GM21786 (cell line): ENCODE results near the gene NEMP2.
"Not testable (repeated sequence)": the region's sequence is repeated elsewhere in the genome, so short reads cannot be mapped to it uniquely, and the experiment has no call there.

ENCODE experiments used
- ATAC-seq: cut with Tn5 transposase; IDR thresholded peaks from one replicate; pipeline ENCODE4 v1.9.1; 2021; ENCODE audit not compliant: unreplicated experiment

Gene NEMP2

DNA sequence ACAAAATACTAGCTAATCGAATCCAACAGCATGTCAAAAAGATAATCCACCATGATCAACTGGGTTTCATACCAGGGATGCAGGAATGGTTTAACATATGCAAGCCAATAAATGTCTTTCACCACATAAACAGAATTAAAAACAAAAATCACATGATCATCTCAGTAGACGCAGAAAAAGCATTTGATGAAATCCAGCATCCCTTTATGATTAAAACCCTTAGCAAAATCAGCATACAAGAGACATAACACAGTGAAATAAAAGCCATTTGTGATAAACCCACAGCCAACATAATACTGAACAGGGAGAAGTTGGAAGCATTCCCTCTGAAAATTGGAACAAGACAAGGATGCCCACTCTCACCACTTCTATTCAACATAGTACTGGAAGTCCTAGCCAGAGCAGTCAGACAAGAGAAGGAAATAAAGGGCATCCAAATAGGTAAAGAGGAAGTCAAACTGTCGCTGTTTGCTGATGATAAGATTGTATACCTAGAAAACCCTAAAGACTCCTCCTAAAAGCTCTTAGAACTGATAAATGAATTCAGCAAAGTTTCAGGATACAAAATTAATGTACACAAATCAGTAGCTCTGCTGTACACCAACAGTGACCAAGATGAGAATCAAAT lies 39.8 kb downstream of the NEMP2 start:
- ATAC-seq, result not testable (repeated sequence)

DNA sequence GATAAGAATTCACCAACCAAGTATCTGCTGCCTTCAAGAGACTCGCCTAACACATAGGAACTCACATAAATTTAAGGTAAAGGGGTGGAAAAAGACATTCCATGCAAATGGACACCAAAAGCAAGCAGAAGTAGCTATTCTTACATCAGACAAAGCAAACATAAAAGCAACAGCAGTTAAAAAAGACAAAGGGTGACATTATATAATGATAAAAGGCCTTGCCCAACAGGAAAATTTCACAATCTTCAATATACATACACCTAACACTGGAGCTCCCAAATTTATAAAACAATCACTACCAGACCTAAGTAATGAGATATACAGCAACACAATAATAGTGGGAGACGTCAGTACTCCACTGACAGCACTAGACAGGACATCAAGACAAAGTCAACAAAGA lies 41.4 kb downstream of the NEMP2 start:
- ATAC-seq, result no peak

DNA sequence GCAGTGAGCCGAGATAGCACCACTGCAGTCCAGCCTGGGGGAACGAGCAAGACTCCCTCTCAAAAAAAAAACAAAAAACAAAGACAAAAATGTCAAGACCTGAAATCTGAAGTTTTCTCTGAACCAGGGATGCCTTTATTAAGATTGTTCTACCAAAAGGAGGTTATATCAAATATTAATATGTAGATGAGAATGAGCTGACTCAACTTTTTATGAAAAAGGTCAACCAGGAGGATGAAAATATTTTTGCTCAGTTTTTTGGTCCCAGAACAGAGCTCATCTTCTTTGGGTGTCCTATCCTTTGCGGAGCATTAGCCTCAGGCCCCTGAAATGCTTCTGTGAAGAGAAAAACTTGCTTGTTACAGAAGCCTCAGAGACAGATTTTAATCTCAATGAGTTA lies 44.0 kb downstream of the NEMP2 start:
- no peak for ATAC-seq

DNA sequence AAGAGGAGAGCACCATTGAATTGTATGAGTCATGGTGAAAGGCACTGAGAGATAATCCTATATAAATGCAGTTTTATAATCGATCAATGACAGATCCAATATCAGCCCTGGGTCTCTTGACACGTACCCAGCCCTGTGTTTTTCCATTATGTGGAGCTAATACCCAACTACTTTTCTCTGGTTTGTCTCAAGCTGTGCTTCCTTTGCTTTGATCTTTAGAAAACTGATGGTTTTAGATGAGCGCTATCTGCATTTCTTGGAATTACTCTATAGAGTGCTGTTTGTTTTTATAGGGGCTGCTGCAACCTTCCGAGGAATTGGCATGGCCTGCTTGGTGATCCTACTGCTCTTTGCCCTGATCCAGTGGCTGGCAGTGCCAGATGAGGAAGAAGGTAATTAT lies 45.0 kb downstream of the NEMP2 start:
- ATAC-seq, result no peak

DNA sequence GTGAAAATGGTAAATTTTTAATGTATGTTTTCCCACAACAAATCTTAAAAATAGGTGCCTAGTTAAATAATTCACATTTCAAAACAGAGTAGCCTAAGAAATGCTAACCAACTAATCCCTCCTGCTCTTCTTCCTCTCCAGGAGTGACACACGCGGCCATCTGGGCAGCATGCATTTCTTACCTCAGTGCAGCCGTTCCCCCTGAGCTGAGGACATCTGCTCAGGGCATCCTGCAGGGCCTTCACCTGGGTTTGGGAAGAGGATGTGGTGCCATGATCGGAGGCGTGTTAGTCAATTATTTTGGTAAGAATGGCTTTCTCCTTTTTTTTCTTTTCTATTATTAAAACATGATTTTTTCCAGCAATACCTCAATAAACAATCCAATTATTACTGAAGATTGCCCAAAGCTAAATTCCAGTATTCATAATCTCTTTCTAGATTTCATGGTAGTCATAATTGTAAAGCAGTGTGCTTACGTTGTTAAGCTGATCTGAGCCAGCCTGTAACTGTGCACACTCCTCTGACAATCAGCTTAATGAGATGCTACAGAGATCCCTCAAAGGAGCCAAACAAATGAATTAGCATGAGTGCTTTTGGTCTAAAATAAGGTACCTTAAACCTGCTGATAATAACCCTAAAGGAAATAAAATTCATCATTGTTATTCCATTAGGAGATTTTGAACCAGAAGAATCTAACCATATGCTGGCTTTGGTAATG lies 45.8 kb downstream of the NEMP2 start:
- ATAC-seq, result no peak

DNA sequence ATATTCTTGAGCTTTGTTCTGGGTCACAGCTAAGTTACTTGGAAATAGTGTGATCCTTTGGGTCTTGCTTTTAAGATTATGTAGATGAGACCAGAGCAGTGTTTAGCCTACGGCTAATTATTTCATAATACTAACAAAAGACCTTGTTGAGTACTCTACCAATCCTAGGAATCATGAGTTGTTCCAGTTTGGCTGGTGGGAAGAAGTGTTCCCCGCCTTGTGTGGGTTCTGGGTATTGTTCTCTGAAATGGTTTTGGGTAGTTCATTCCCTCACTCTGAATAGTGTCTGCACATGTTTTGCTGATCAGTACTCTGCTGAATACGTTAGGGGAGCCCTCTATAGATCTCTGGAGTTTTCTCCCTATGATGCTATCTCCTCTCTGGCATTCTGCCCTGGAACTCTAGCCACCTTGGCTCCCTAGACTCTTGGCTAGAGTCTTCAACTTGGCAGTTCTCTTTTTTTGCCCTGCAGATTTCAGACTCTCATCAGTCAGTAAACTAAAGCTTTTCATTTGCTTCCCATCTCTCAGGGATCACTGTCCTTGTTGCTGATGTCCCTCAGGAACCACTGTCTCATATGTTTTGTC lies 48.4 kb downstream of the NEMP2 start:
- no peak for ATAC-seq

DNA sequence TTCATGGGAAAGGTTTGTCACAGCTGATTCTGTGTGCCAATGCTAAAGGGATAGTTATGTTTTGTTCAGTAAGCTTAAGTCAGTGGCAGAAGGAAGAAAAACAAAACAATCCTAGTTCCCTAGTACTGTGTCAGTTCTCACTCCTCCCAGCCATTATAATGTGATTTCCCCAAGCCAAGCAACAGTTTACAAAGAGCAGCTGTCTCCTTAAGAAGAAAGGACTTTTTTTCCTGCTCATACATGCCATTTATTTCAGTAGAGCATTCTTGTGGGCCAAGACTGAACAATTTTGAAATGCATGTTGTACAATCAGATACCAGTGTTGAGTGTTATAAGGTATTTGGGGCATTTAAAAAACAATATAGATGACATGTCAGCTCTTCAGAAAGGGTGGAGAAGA lies 52.1 kb downstream of the NEMP2 start:
- no peak for ATAC-seq

DNA sequence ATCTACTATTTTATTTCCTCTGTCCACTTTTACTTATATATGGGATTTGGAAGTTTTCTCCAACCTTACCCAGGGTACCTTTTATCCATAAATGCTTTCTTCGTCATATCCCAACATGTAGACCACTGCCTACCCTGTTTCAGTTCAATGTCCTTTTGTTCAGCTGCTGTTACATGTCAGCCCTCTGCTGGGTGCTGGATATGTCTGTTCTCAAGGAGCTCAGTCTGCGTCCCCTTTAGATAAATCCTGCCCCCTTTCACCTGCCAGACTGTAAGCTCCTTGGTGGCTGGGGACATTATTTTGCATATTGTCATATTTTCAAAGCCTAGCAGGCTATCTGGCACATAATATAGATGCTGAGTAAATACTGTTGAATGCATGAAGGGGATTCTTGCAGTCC lies 53.2 kb downstream of the NEMP2 start:
- no peak for ATAC-seq

DNA sequence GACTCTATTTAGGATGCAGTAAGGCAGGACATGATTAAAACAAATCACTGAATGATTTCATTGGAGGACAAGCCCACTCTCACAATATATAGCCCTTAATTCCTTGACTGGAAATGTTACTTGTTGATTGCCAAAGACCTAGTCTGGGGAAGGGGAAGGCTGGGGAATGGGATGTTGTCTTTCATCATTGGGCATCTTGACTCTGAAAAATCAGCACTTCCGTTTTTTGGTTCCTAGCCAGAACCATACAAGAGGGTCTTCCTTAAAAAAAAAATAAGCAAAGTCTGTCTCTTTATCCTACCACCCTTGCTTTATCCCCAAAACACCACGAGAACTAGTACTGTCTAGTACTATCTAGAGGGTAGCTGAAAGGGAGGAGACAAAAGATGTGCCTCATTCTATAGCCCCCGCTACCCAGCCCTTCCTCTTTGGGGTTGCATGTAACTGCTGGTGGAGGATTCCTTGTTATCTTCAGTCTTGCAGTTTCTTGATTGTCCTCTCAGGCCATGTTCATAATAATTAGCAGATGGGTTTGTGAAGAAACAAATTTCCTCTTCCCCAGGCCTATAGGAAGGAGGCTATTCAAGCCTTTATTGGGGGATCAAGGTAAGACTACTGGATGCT lies 55.8 kb downstream of the NEMP2 start:
- no peak for ATAC-seq

DNA sequence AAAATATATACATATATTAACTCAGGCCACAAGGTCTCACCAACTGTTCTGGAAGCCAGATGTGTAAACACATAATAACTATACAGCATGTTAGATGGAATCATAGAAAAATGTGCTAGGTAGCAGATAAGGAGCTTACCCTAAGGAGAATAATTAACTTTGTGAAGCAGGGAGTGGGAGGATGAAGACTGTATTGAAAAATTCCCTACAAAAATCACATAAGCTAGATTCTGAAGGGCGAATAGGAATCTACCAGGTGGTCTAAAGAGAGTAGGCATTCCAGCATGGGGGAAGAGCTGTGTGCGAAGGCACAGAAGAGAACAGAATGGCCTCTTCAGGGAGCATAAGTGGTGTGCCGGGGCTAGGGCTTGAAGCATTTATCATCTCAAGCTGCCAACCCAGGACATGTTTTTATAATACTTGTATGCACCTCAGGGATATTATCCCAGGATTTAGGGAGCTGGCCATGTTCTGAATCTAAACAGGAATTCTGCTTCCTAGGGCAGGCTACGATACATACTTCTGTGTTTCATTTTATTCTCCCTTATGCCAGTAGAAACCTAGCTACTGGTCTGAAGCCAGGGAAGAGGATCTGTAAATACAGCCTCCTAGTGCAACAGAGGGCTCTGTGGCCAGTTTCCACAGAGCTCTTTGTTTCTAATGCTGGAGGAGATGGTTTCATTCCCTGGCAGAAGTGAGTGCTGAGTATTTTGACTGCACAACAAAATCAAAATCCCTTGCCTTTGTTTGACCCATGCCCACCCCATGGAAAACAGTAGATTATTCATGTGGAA lies 56.7 kb downstream of the NEMP2 start:
- ATAC-seq, result no peak

DNA sequence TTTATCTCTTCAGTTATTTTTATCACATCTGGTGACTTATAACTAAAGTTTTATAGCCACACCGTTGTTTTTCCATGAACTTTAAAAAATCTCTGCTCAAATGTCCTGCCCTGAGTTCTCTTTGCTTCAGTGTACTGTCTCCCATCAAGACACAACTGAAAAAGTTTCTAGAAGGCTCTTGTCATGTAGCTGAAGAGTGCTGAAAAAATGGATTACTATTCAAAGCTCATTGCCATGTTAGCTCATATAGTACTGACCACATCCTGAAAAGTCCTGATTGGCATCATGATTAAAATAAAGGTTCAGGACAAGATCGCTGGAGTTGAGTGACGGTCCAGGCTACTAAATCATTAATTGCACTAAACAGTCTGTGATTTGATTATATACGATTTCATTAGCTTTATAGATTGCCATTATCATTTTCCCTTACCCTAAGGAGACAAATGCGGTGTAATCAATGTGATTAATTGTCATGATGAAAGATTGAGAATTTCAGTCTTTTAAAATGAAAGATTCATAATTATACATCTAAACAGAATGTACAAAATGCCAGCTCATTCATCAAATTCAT lies 64.2 kb downstream of the NEMP2 start:
- no peak for ATAC-seq

DNA sequence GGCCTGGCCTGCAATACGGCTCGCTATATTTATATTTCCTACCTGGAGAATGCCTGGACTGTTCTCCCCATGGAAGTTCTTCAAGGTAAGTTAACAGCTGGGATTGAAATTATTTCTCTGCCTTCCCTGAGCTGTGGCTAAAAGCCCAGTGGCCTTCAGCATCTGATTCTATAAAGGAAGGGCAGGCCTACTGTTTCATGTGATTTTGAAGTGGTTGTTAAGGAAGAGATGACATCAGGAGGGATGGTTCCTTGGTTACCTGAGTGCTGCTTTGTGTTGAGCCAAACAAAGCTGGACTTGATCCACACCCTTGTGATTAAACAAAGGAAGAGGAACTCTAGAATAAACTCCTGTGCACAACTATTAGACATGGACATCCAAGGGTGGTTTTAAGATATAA lies 64.8 kb downstream of the NEMP2 start:
- no peak for ATAC-seq

DNA sequence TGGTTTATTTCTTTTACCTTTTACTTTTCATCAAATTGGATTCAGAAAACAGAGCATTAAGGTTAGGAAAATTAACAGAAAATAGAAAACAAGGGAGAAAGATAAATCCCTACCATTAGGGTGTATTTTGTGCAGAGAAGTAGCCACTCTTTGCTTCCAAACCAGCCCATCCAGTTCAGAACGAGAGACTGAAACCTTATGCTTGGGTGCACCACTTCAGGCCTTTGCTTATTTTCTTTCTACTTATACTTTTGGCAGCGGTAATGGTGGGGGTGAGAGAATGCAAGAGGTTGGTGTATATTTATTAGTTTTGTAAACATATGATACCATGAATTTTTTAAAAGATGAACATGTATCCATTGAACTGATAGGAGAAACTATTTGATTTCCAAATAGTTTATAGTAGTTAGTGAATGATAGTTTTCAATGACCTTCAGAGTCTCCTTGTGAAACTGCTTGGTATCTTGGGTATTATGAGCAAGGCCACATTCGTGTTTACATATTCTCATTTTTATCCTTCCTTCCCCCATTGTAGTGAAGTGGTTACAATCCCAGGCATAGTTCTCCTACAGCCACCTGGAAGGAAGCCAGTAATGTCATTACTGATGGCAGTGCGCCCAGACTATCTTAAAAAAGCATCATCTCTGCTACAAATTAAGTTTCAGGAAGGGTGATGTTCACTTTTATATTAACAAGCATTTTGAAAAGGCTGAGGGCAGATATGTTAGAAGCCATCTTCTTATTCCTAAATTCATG lies 65.5 kb downstream of the NEMP2 start:
- peak; percentile 68 for ATAC-seq

DNA sequence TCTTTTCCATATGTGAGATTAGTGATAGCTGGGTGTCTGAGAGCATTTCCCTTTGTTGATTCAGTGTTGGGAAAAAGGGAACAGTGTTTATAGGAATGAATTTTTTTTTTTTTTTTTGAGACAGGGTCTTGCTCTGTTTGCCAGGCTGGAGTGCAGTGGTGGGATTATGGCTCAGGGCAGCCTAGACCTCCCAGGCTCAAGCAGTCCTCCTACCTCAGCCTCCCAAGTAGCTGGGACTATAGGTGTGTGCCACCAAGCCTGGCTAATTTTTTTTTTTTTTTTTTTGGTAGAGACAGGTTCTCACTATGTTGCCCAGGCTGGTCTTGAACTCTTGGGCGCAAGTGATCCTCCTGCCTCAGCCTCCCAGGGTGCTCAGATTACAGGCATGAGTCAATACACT lies 66.2 kb downstream of the NEMP2 start:
- ATAC-seq, result not testable (repeated sequence)

DNA sequence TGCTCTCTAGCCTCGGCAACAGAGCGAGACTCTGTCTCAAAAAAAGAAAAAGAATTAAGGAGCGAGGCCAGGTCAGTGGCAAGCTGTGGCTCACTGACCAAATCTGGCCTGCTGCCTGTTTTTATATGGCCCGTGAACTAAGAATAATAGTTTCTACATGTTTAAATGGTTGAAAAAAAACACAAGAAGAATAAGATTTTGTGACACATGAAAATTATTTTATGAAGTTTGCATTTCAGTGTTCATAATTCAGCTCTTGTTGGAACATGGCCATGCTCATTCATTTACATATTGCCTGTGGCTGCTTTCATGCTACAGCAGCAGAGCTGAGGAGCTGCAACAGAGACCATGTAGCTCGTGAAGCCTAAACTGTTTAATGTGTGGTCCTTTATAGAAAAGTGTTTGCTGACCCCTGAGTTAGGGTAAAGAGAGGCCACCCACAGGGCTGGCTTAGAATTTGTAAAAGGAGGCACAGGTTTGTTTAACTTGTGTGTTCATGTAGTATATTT lies 66.9 kb downstream of the NEMP2 start:
- ATAC-seq, result peak; percentile 30

DNA sequence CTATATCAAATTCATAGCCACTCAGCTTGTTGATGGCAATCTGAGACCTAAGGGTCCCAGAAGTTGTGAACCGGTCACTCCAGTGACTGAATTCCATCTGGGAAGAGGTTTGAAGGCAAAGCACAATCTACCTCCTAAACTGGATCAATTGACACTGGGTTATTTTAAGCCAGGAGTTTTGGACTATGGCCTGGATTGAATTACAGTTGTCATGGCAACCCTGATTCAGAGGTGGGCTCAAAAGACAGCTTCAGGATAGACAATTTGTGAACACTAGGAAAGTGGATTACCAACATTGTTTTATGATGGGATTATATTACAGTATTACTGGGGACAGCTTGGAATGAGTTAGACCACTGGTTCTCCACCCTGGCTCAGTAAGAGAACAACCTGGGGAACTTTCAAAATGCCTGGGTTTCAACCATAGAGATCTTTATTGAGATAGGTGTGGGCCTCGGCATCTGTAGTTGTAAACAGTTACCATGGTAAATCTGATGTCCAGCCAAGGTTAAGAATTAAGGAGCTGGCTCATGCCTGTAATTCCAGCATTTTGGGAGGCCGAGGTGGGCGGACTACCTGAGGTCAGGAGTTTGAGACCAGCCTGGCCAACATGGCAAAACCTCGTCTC lies 67.6 kb downstream of the NEMP2 start:
- no peak for ATAC-seq

DNA sequence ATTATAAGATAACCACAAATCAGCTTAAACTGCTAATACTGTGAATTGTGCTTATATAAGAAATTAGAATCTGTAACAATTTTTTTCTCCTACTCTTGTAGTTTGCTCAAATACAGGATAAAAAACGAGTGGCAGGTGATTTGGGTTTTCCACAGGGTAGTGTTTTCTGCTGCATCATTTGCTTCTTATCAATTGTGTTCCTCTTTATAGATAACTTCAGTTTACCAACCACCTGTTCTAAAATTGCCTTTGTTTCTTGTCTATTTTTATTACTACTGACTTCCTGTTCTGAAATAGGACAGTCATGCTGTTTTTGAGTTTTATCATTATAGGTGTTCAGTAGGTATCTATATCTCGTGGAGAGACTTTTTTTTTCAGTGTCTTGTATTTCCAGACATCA lies 69.5 kb downstream of the NEMP2 start:
- peak; percentile 51 for ATAC-seq

DNA sequence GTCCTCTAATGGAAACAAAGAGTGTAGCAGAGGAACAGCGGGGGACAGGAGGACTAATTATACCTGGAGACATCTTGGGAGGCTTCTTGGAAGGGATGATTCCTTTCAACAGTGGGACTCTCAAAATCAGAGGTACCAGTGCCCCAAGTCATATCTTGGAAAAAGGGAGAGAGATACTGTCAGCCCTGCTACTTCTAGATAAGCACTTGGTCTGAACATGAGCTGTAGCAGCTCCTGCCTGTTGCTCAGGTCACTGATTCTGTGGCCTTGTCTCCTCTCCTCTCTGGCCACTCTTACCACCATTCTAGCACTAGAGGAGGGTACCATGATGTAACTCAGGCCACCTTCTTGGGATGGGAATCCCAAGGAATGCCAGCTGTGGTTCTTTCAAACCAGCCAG lies 71.9 kb downstream of the NEMP2 start:
- ATAC-seq, result no peak

DNA sequence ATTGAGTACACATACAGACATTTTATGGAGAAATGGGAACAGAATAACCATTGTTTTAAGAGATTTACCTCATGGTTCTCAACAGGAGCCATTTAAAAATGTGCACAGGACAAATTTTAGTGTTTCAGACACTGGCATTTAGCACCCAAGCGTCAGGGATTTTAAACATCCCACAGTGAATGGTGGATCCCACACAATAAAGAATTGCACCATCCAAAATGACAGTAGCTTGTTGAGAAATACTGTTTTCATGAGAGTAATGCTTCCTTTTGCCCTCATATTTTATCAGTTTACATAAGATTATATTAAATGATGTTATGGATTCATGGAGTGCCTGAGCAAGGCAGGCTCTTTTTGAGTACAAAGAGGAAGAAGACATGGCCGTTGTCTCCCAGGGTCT lies 72.3 kb downstream of the NEMP2 start:
- no peak for ATAC-seq

DNA sequence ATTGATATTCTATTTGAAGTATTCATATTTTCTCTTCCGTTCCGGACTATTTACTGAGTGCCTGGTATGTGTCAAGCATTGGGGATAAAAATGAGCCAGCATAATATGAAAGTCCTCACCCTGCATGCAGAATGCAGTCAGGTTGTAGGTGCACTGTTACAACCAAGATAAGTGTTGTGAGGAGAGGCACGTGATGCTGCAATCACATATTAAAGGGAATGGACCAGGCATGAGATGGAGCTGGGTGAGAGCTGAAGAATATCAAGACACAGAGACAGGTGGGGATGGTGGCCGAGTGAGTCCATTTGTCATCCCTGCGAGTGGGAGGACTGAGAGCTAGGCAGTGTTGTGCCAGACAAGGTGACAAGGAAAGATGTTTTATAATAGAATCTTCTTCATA lies 74.0 kb downstream of the NEMP2 start:
- no peak for ATAC-seq
